HFFc6 (cell line): ENCODE results near the gene LBHD2. TPM values are rescaled to one million over a fixed set of nuclear protein-coding genes. Genes with fewer than 3 reads are reported as not detected.

Experiments
- DNase-seq: peaks from one replicate; pipeline ENCODE4 v3.0.0-alpha.2; 2018
- H3K27ac Mint-ChIP-seq: 2 replicates; pipeline ENCODE4 v1.8.0; 2020; ENCODE audit warnings: mild to moderate bottlenecking, mixed read lengths
- H3K27me3 Mint-ChIP-seq: 2 replicates; pipeline ENCODE4 v1.8.0; 2021; ENCODE audit warnings: mild to moderate bottlenecking, moderate library complexity, mixed read lengths; ENCODE audit not compliant: insufficient read depth
- H3K36me3 Mint-ChIP-seq: 2 replicates; pipeline ENCODE4 v1.8.0; 2021; ENCODE audit warnings: low read depth, mixed read lengths
- H3K4me1 Mint-ChIP-seq: 2 replicates; pipeline ENCODE4 v1.8.0; 2020; ENCODE audit warnings: low read depth, mixed read lengths
- H3K4me3 Mint-ChIP-seq: 2 replicates; pipeline ENCODE4 v1.8.0; 2020; ENCODE audit warnings: mild to moderate bottlenecking, moderate library complexity, mixed read lengths
- H3K9me3 Mint-ChIP-seq: 2 replicates; pipeline ENCODE4 v1.8.0; 2020; ENCODE audit warnings: mild to moderate bottlenecking, mixed read lengths
- total RNA-seq, 6 experiments: library from RNA; stranded (reverse); fragmentation: NEBNext Ultra II Directional; extraction: Animal tissue kit (Norgen Biotek cat#: 25700); gene quantifications; 2 replicates in 1 of 6; 3 replicates in 5 of 6; pipeline ENCODE4 v1.2.3, GENCODE V29; 2021
- TF ChIP-seq, protein P1 (sequence below): fragments of 200-600 bp; sonication (generic); IDR thresholded peaks from 2 replicates; pipeline ENCODE4 v1.5.0; 2021; ENCODE audit warnings: antibody characterized with exemption, mild to moderate bottlenecking

The LBHD2 gene
- total RNA-seq, 6 experiments from 2014 or later: not detected

- H3K4me1 Mint-ChIP-seq: peaks cover 18% of the 10 kb centered on the region
- H3K9me3 Mint-ChIP-seq: no peaks in the 10 kb centered on the region
- peaks cover 3% of the 10 kb centered on the region for H3K27me3 Mint-ChIP-seq
- no peak overlapping the region for H3K27ac Mint-ChIP-seq
- H3K36me3 Mint-ChIP-seq: no peaks in the 10 kb centered on the region
- TF ChIP-seq, protein P1, sequence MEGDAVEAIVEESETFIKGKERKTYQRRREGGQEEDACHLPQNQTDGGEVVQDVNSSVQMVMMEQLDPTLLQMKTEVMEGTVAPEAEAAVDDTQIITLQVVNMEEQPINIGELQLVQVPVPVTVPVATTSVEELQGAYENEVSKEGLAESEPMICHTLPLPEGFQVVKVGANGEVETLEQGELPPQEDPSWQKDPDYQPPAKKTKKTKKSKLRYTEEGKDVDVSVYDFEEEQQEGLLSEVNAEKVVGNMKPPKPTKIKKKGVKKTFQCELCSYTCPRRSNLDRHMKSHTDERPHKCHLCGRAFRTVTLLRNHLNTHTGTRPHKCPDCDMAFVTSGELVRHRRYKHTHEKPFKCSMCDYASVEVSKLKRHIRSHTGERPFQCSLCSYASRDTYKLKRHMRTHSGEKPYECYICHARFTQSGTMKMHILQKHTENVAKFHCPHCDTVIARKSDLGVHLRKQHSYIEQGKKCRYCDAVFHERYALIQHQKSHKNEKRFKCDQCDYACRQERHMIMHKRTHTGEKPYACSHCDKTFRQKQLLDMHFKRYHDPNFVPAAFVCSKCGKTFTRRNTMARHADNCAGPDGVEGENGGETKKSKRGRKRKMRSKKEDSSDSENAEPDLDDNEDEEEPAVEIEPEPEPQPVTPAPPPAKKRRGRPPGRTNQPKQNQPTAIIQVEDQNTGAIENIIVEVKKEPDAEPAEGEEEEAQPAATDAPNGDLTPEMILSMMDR: no peak
- no peak for DNase-seq
- H3K4me3 Mint-ChIP-seq: peak overlapping the region; percentile 43; the same call in 1 of the 2 replicates
These were observed 38.0 kb downstream of the LBHD2 start for GRCh38 chr14:103121846-103122584.

DNA sequence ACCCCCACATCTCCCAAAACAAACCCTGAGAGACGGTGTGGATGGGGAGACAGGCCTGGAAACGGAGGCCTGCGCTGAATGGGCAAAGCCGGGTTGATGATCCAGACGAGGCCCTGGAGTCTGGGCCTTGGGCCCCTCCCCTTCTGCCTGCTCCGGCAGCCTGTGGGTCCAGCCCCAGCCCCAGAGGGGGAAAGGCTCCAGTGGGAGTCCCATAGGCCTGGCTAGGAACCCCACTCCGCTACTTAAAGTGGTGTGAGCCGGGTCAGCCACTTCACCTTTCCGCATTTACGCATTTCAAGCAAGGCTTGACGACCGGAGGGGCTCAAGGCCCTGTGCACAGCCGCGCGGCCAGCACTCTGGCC is 38.6 kb downstream of the LBHD2 start:
- DNase-seq: no peak
- H3K4me1 Mint-ChIP-seq: peaks cover 18% of the 10 kb centered on the region
- no peak overlapping the region for H3K27ac Mint-ChIP-seq
- H3K4me3 Mint-ChIP-seq: peak overlapping the region; percentile 43; the same call in 1 of the 2 replicates
- H3K9me3 Mint-ChIP-seq: no peaks in the 10 kb centered on the region
- TF ChIP-seq, protein P1: no peak
- H3K27me3 Mint-ChIP-seq: peaks cover 3% of the 10 kb centered on the region
- H3K36me3 Mint-ChIP-seq: no peaks in the 10 kb centered on the region

- no peaks in the 10 kb centered on the region for H3K36me3 Mint-ChIP-seq
- peak within 1 kb of the TSS; percentile 87 for H3K4me3 Mint-ChIP-seq
- H3K27ac Mint-ChIP-seq: peak within 1 kb of the TSS; percentile 69
- peaks cover 23% of the 10 kb centered on the region for H3K4me1 Mint-ChIP-seq
- no peaks in the 10 kb centered on the region for H3K9me3 Mint-ChIP-seq
- no peak for DNase-seq
- H3K27me3 Mint-ChIP-seq: peaks cover 3% of the 10 kb centered on the region
- TF ChIP-seq, protein P1: no peak
These were observed 39.1 kb downstream of the LBHD2 start, which contains the start of gene TNFAIP2 for GRCh38 chr14:103122947-103123633. TSS of gene TNFAIP2 (plus strand) at chr14:103123461. CDS start at chr14:103126458, 2,997 bp downstream.

- H3K36me3 Mint-ChIP-seq: no peaks in the 10 kb centered on the region
- peaks cover 3% of the 10 kb centered on the region for H3K27me3 Mint-ChIP-seq
- TF ChIP-seq, protein P1: peak; percentile 76
- H3K4me3 Mint-ChIP-seq: peak overlapping the region; percentile 87
- H3K27ac Mint-ChIP-seq: peak overlapping the region; percentile 69
- H3K4me1 Mint-ChIP-seq: peaks cover 31% of the 10 kb centered on the region
- H3K9me3 Mint-ChIP-seq: no peaks in the 10 kb centered on the region
- DNase-seq: no peak
These were observed 39.9 kb downstream of the LBHD2 start for GRCh38 chr14:103123634-103124500.

- no peak for DNase-seq
- TF ChIP-seq, protein P1: no peak
- no peaks in the 10 kb centered on the region for H3K36me3 Mint-ChIP-seq
- no peaks in the 10 kb centered on the region for H3K9me3 Mint-ChIP-seq
- H3K4me1 Mint-ChIP-seq: peaks cover 37% of the 10 kb centered on the region
- peak overlapping the region; percentile 87 for H3K4me3 Mint-ChIP-seq
- H3K27me3 Mint-ChIP-seq: peaks cover 3% of the 10 kb centered on the region
- no peak overlapping the region for H3K27ac Mint-ChIP-seq
These were observed 40.5 kb downstream of the LBHD2 start for GRCh38 chr14:103124501-103125001.
